HepG2 (cell line): ENCODE results near the gene LMOD1. TPM values are rescaled to one million over a fixed set of nuclear protein-coding genes. Genes with fewer than 3 reads are reported as not detected.

ENCODE experiments used
- ATAC-seq: fragments of 200-7000 bp; cut with Tn5 transposase; 3 replicates; pipeline ENCODE4 v1.9.1; 2020; ENCODE audit warnings: mild to moderate bottlenecking, moderate library complexity
- BruUV-seq: library from RNA; stranded (reverse); fragments of 400-500 nt; replicated peaks from 2 replicates; lab custom pipeline; 2021; lab: Mats Ljungman, UMichigan
- CTCF ChIA-PET: fragments of 300-600 bp; formaldehyde crosslinking; extraction: SDS; loops from one replicate; lab custom pipeline; 2021; ENCODE audit warnings: low total read pairs, inconsistent platforms, low intra/inter-chr PET ratio; lab: Yijun Ruan, JAX
- POLR2A ChIA-PET: fragments of 350-600 bp; sonication (Branson Sonifier 250); formaldehyde crosslinking; loops from one replicate; lab custom pipeline; 2020; ENCODE audit warnings: antibody characterized with exemption, inconsistent platforms; lab: Yijun Ruan, JAX
- DNase-seq: peaks from one replicate; pipeline ENCODE4 v3.0.0-alpha.2; 2015; ENCODE audit warnings: low spot score
- FAIRE-seq: peaks from 3 replicates; lab custom pipeline; 2011; peaks lifted over from hg19 to GRCh38; lab: Jason Lieb, UNC
- H2AFZ ChIP-seq: one replicate; pipeline ENCODE4 v1.6.1; 2011; ENCODE audit warnings: low read length, inconsistent platforms
- H3K27ac ChIP-seq: fragments of 300-600 bp; 3 replicates; pipeline ENCODE4 v1.8.0; 2011; ENCODE audit warnings: mixed run types, mild to moderate bottlenecking, mixed read lengths, low read length, inconsistent platforms; ENCODE audit not compliant: insufficient read depth; ENCODE audit errors: extremely low read length
- H3K27me3 ChIP-seq, 2 experiments: fragments of 200-600 bp in 1 of 2; 2 replicates in 1 of 2; 3 replicates in 1 of 2; pipeline versions ENCODE4 v1.6.0 to v1.8.0; 2011; ENCODE audit warnings: low read length in 2 of 2, mild to moderate bottlenecking in 2 of 2, moderate library complexity in 2 of 2, inconsistent platforms in 1 of 2; ENCODE audit not compliant: insufficient read depth in 2 of 2, control insufficient read depth in 1 of 2
- H3K36me3 ChIP-seq, 2 experiments: fragments of 200-600 bp in 1 of 2; replicated peaks in 1 of 2; 2 replicates in 1 of 2; 3 replicates in 1 of 2; pipeline versions ENCODE4 v1.5.1 to v1.8.0; 2011; ENCODE audit warnings: low read length in 2 of 2, inconsistent platforms in 1 of 2; ENCODE audit not compliant: insufficient read depth in 2 of 2, control insufficient read depth in 1 of 2
- H3K4me1 ChIP-seq: 2 replicates; pipeline ENCODE4 v1.5.1; 2012; ENCODE audit warnings: low read length, inconsistent platforms; ENCODE audit not compliant: insufficient read depth
- H3K4me2 ChIP-seq: 2 replicates; pipeline ENCODE4 v1.6.0; 2011; ENCODE audit warnings: low read depth, low read length, inconsistent platforms
- H3K4me3 ChIP-seq, 3 experiments: fragments of 200-600 bp in 1 of 3; sonication (generic), shearing (Covaris generic) in 1 of 3; replicated peaks in 1 of 3; 2 replicates each; pipeline ENCODE4 v1.5.1; 2011 to 2016; ENCODE audit warnings: low read length in 3 of 3, inconsistent platforms in 2 of 3, low read depth in 2 of 3, mild to moderate bottlenecking in 2 of 3, control low read depth in 1 of 3, mixed read lengths in 1 of 3; ENCODE audit not compliant: insufficient read depth in 1 of 3
- H3K79me2 ChIP-seq: one replicate; pipeline ENCODE4 v1.6.1; 2011; ENCODE audit warnings: low read length, inconsistent platforms; ENCODE audit not compliant: insufficient read depth
- H3K9ac ChIP-seq: 2 replicates; pipeline ENCODE4 v1.6.0; 2011; ENCODE audit warnings: mild to moderate bottlenecking, low read depth, low read length, inconsistent platforms; ENCODE audit not compliant: insufficient read depth
- H3K9me3 ChIP-seq: 2 replicates; pipeline ENCODE4 v1.5.1; 2012; ENCODE audit warnings: mild to moderate bottlenecking, low read length
- H4K20me1 ChIP-seq: 2 replicates; pipeline ENCODE4 v1.6.0; 2011; ENCODE audit warnings: inconsistent platforms, mild to moderate bottlenecking, low read length, moderate library complexity; ENCODE audit not compliant: insufficient read depth
- ARID2 ChIP-seq: sonication (generic); formaldehyde crosslinking; IDR thresholded peaks from 2 replicates; pipeline ENCODE4 v1.8.1; 2022; ENCODE audit warnings: mild to moderate bottlenecking, missing genetic modification reagents, borderline replicate concordance
- ATF4 ChIP-seq, 2 experiments: fragments of 450-650 bp in 1 of 2; sonication (generic) in 1 of 2; formaldehyde crosslinking; IDR thresholded peaks; 2 replicates each; pipeline versions ENCODE4 v1.5.0 to v1.8.0; 2020 to 2022; ENCODE audit warnings: mild to moderate bottlenecking in 1 of 2, missing genetic modification reagents in 1 of 2
- CEBPB ChIP-seq: IDR thresholded peaks from 2 replicates; pipeline ENCODE4 v1.6.1; 2011; ENCODE audit warnings: low read depth, low read length, improper control_type of control experiment, borderline replicate concordance
- ESRRA ChIP-seq: sonication (generic); formaldehyde crosslinking; IDR thresholded peaks from 2 replicates; pipeline ENCODE4 v1.5.1; 2020; ENCODE audit warnings: mild to moderate bottlenecking, low read depth, missing genetic modification reagents
- PREB ChIP-seq: sonication (generic); formaldehyde crosslinking; IDR thresholded peaks from 2 replicates; pipeline ENCODE4 v1.4.0; 2020; ENCODE audit warnings: missing genetic modification reagents
- REL ChIP-seq: sonication (generic); formaldehyde crosslinking; conservative IDR thresholded peaks from 2 replicates; pipeline ENCODE4 v1.8.0; 2022; ENCODE audit warnings: mild to moderate bottlenecking, missing genetic modification reagents, moderate library complexity
- SP2 ChIP-seq: sonication (generic); formaldehyde crosslinking; IDR thresholded peaks from 2 replicates; pipeline ENCODE4 v1.5.1; 2020; ENCODE audit warnings: mild to moderate bottlenecking, missing genetic modification reagents
- TP53 ChIP-seq: sonication (generic); formaldehyde crosslinking; conservative IDR thresholded peaks from 2 replicates; pipeline ENCODE4 v1.4.0; 2020; ENCODE audit warnings: missing genetic modification reagents
- ZC3H13 ChIP-seq: sonication (generic); formaldehyde crosslinking; IDR thresholded peaks from 2 replicates; pipeline ENCODE4 v1.8.1; 2023; ENCODE audit warnings: mild to moderate bottlenecking, missing genetic modification reagents, moderate library complexity
- ZNF652 ChIP-seq: IDR thresholded peaks from 2 replicates; pipeline ENCODE4 v1.6.1; 2016; ENCODE audit warnings: low read depth, borderline replicate concordance
- ZNF782 ChIP-seq: sonication (generic); formaldehyde crosslinking; IDR thresholded peaks from 2 replicates; pipeline ENCODE4 v1.4.0; 2020; ENCODE audit warnings: missing genetic modification reagents, mild to moderate bottlenecking, borderline replicate concordance
- WGBS: methylation state at CpG from one replicate; pipeline ENCODE4 v1.1.6; 2017; ENCODE audit warnings: low lambda C conversion rate; 5-methylcytosine and 5-hydroxymethylcytosine counted together
- in situ Hi-C: cut with HindIII; loops from 2 replicates; pipeline ENCODE4 v1.10.0; 2017; ENCODE audit warnings: low pct_unique_long_range_greater_than_20kb; ENCODE audit not compliant: extremely low pct_ligation_motif_present
- intact Hi-C: fragments of 100-400 bp; cut with micrococcal nuclease; formaldehyde crosslinking; loops from one replicate; pipeline ENCODE4 v1.10.0; 2022; ENCODE audit not compliant: unreplicated experiment
- polyA plus RNA-seq, 8 experiments: library from polyadenylated mRNA; depleted of rRNA in 3 of 8; stranded (reverse) in 7 of 8; unstranded in 1 of 8; fragments of >200 nt; fragmentation: Illumina TruSeq in 4 of 8; extraction: Trizol in 4 of 8; gene quantifications; 2 replicates each; pipeline versions ENCODE4 v1.2.1 to v1.2.3, GENCODE V29; 2011 to 2016; ENCODE audit warnings: low read depth in 4 of 8, missing spikeins in 1 of 8, mixed read lengths in 1 of 8; ENCODE audit not compliant: insufficient read depth in 1 of 8
- total RNA-seq, 5 experiments: library from RNA; depleted of rRNA; stranded (reverse); fragments of >200 nt; fragmentation: Illumina TruSeq; extraction: Trizol; gene quantifications; 2 replicates each; pipeline ENCODE4 v1.2.3, GENCODE V29; 2016; ENCODE audit warnings: low read depth in 1 of 5
- TF ChIP-seq, protein P1 (sequence below): sonication (generic); formaldehyde crosslinking; IDR thresholded peaks from 2 replicates; pipeline ENCODE4 v1.4.0; 2020; ENCODE audit warnings: low read depth, missing genetic modification reagents

Gene LMOD1
- total and polyA plus RNA-seq, 2 of the 13 experiments (the other 11 are each of a cell fraction or from before 2014, with no cell fraction given): not detected

DNA sequence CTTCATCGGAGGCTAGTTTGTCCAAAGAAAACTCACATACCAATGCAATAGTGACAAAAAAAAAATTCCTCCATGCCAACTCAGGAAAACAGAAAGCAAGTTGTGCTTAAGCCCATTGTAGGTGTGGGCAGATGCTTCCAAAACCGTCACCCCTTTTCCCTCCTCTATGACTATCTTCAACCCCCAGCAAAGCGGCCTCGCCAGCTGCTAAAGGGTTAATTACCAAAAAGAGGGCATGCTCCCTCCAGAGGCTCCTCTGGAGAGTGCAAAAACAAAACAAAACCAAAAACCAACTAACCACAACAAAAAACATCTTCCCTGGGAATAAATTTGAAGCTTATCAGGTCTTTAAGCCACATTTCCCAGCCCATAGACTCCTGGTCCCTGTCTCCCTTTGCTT is 1.2 kb downstream of the LMOD1 start:
- Histone ChIP-seq H3K79me2 (no peaks in the 10 kb centered on the region), H3K4me1 (peaks cover 29% of the 10 kb centered on the region), H3K27me3 (peaks cover 1 to 38% of the 10 kb centered on the region in 2 experiments; a peak in 3 of 5 replicates), H3K9me3 (no peaks in the 10 kb centered on the region), H3K4me2 (no peak overlapping the region), H2AFZ (no peak overlapping the region), H3K4me3 (no peak overlapping the region), H3K27ac (no peak overlapping the region), H4K20me1 (no peaks in the 10 kb centered on the region), H3K36me3 (no peaks in the 10 kb centered on the region), H3K9ac (no peak overlapping the region)
- TF ChIP-seq ATF4 (CRISPR knock-in tag; IDR thresholded peaks at IDR 0.05) (no peak), ZNF652 (CRISPR knock-in tag) (peak; percentile 90)
- ChIA-PET CTCF (no interaction called here), POLR2A (interaction anchor here (2.3 kb wide), 1 partner anchor 10 kb away, joined by 12 read pairs; the partner anchor contains the start of gene TIMM17A)
- FAIRE-seq (no peak), ATAC-seq (no peak), DNase-seq (no peak)
- BruUV-seq: no TSS peak
- intact Hi-C loops: no loop called here
- 74% methylated on average over 4 of the region's 4 CpGs for WGBS
- in situ Hi-C loops: no loop called here

GRCh38 chr1:201944639-201945038 is 1.7 kb downstream of the LMOD1 start:
- H3K9me3 ChIP-seq: no peaks in the 10 kb centered on the region
- no peak overlapping the region for H3K4me2 ChIP-seq
- CTCF ChIA-PET: no interaction called here
- peaks cover 29% of the 10 kb centered on the region for H3K4me1 ChIP-seq
- in situ Hi-C loops (no loop called here), intact Hi-C loops (no loop called here)
- DNase-seq: no peak
- no peaks in the 10 kb centered on the region for H4K20me1 ChIP-seq
- POLR2A ChIA-PET: interaction anchor here (2.3 kb wide), 1 partner anchor 11 kb away, joined by 12 read pairs; the partner anchor contains the start of gene TIMM17A
- WGBS: 18% methylated on average over 3 of the region's 3 CpGs
- ATAC-seq: no peak
- H3K9ac ChIP-seq: no peak overlapping the region
- BruUV-seq: no TSS peak
- no peak overlapping the region for H3K27ac ChIP-seq
- no peaks in the 10 kb centered on the region for H3K79me2 ChIP-seq
- no peaks in the 10 kb centered on the region for H3K36me3 ChIP-seq
- peaks cover 1 to 38% of the 10 kb centered on the region in 2 experiments; a peak in 3 of 5 replicates for H3K27me3 ChIP-seq
- H3K4me3 ChIP-seq: no peak overlapping the region
- no peak overlapping the region for H2AFZ ChIP-seq
- no peak for FAIRE-seq
- no peak for TF ChIP-seq ZNF782 (CRISPR knock-in tag)
- TF ChIP-seq CEBPB: no peak
- TF ChIP-seq ZC3H13: no peak
- TF ChIP-seq ESRRA (CRISPR knock-in tag): no peak
- TF ChIP-seq SP2 (CRISPR knock-in tag): no peak
- TF ChIP-seq ARID2 (CRISPR knock-in tag): no peak
- no peak for TF ChIP-seq PREB (CRISPR knock-in tag)
- no peak for TF ChIP-seq TP53
- TF ChIP-seq, protein P1, sequence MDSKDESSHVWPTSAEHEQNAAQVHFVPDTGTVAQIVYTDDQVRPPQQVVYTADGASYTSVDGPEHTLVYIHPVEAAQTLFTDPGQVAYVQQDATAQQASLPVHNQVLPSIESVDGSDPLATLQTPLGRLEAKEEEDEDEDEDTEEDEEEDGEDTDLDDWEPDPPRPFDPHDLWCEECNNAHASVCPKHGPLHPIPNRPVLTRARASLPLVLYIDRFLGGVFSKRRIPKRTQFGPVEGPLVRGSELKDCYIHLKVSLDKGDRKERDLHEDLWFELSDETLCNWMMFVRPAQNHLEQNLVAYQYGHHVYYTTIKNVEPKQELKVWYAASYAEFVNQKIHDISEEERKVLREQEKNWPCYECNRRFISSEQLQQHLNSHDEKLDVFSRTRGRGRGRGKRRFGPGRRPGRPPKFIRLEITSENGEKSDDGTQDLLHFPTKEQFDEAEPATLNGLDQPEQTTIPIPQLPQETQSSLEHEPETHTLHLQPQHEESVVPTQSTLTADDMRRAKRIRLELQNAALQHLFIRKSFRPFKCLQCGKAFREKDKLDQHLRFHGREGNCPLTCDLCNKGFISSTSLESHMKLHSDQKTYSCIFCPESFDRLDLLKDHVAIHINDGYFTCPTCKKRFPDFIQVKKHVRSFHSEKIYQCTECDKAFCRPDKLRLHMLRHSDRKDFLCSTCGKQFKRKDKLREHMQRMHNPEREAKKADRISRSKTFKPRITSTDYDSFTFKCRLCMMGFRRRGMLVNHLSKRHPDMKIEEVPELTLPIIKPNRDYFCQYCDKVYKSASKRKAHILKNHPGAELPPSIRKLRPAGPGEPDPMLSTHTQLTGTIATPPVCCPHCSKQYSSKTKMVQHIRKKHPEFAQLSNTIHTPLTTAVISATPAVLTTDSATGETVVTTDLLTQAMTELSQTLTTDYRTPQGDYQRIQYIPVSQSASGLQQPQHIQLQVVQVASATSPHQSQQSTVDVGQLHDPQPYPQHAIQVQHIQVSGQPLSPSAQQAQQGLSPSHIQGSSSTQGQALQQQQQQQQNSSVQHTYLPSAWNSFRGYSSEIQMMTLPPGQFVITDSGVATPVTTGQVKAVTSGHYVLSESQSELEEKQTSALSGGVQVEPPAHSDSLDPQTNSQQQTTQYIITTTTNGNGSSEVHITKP: no peak
- no peak for TF ChIP-seq REL (CRISPR knock-in tag)
